Endothelial cell (in vitro differentiated cells): Measurements from ENCODE around the gene RSRC1. TPM values are rescaled to one million over a fixed set of nuclear protein-coding genes. Genes with fewer than 3 reads are reported as not detected.
"Not testable (repeated sequence)": the region's sequence is repeated elsewhere in the genome, so short reads cannot be mapped to it uniquely, and the experiment has no call there.

ENCODE experiments used
- DNase-seq: peaks from one replicate; pipeline ENCODE4 v3.0.0; 2021; ENCODE audit warnings: low spot score
- H3K27ac Mint-ChIP-seq: one replicate; pipeline ENCODE4 v1.8.0; 2021; ENCODE audit warnings: mixed read lengths, inconsistent platforms; ENCODE audit not compliant: unreplicated experiment
- H3K27me3 Mint-ChIP-seq: one replicate; pipeline ENCODE4 v1.8.0; 2021; ENCODE audit warnings: mild to moderate bottlenecking, moderate library complexity, mixed read lengths, inconsistent platforms; ENCODE audit not compliant: unreplicated experiment
- H3K36me3 Mint-ChIP-seq: one replicate; pipeline ENCODE4 v1.8.0; 2021; ENCODE audit warnings: mild to moderate bottlenecking, low read depth, mixed read lengths, inconsistent platforms; ENCODE audit not compliant: unreplicated experiment
- H3K4me1 Mint-ChIP-seq: one replicate; pipeline ENCODE4 v1.8.0; 2021; ENCODE audit warnings: mild to moderate bottlenecking, mixed read lengths, inconsistent platforms; ENCODE audit not compliant: unreplicated experiment
- H3K4me3 Mint-ChIP-seq: one replicate; pipeline ENCODE4 v1.8.0; 2021; ENCODE audit warnings: mild to moderate bottlenecking, mixed read lengths, inconsistent platforms; ENCODE audit not compliant: unreplicated experiment
- H3K9me3 Mint-ChIP-seq: one replicate; pipeline ENCODE4 v1.8.0; 2021; ENCODE audit warnings: mixed read lengths, inconsistent platforms; ENCODE audit not compliant: unreplicated experiment
- CTCF ChIP-seq: fragments of 200-600 bp; sonication (generic); IDR thresholded peaks from one replicate; pipeline ENCODE4 v1.5.0; 2021; ENCODE audit warnings: antibody characterized with exemption; ENCODE audit not compliant: unreplicated experiment
- total RNA-seq: library from RNA; stranded (reverse); fragmentation: NEBNext Ultra II Directional; extraction: Animal tissue kit (Norgen Biotek cat#: 25700); gene quantifications from one replicate; pipeline ENCODE4 v1.2.1, GENCODE V29; 2021; ENCODE audit not compliant: unreplicated experiment

The RSRC1 gene
- total RNA-seq, 1 donor from 2014 or later: 24.7 TPM

DNA sequence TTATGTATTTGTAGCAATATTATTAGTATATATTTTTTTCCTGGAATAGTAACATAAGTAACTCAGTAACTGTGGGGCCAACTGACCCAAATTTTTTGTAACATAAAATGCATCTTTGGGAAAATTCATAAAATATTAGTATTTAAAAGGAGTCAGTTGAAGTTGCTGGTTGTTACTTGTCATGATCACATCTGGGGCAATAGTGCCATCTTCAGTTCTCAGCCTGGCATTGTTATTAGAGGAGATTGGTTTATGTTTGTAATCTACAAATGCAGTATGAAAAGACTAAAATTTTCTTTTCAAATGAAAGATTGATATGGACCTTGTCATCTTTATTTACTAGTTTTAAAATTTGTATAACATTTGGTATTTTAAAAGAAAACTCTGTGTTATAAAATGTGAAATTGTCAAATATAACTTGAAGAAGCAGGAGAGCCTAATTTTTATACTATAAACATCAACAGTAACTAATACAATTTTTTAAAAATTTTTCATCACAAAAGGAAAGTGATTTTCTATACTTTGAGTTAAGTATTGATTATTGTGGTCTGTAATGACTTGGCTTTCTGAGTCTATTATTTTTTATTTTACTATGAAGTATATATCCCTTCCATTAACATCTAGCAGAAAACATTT, 422.3 kb downstream of the RSRC1 start:
- Mint-ChIP-seq H3K4me1 (no peaks in the 10 kb centered on the region), H3K4me3 (no peak overlapping the region), H3K27me3 (no peaks in the 10 kb centered on the region), H3K27ac (no peak overlapping the region), H3K9me3 (no peaks in the 10 kb centered on the region), H3K36me3 (no peaks in the 10 kb centered on the region)
- DNase-seq: peak; percentile 20
- no peak for TF ChIP-seq CTCF

GRCh38 chr3:158535918-158536317, 426.0 kb downstream of the RSRC1 start:
- Mint-ChIP-seq H3K4me1 (no peaks in the 10 kb centered on the region), H3K27me3 (no peaks in the 10 kb centered on the region), H3K27ac (no peak overlapping the region), H3K36me3 (no peaks in the 10 kb centered on the region), H3K4me3 (no peak overlapping the region), H3K9me3 (no peaks in the 10 kb centered on the region)
- no peak for DNase-seq
- no peak for TF ChIP-seq CTCF

DNA sequence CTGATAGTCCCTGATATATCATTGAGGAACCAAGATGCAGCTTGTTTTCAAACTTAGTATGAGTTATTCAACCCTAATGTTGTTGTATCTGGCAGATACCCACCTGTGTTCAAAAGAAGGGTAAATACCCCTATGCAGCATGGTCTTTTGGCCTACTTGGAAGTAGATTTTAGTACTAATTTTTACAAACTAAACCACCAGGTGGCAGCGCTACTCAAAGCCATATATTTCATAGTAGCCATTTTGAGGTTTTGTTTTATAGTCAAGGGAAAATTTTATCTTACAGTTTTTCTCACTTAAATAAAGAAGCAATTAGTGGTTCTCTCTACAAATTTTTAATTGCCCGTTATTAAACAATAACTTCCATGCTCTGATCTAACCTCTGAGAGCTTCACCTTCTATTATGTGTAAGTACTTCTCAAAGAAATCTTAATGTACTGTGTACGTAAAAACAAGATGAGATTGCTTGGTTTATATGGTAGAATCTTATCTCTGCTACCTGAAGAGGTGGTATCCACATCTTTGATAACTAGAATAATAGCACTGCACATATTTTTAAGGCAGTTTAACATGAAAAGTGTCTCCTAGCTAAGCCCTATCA, 429.6 kb downstream of the RSRC1 start:
- TF ChIP-seq CTCF: peak; percentile 76
- Mint-ChIP-seq H3K36me3 (no peaks in the 10 kb centered on the region), H3K4me3 (no peak overlapping the region), H3K27ac (no peak overlapping the region), H3K4me1 (peaks cover 3% of the 10 kb centered on the region), H3K9me3 (no peaks in the 10 kb centered on the region), H3K27me3 (no peaks in the 10 kb centered on the region)
- peak; percentile 47 for DNase-seq

GRCh38 chr3:158540066-158540465, 430.2 kb downstream of the RSRC1 start:
- no peaks in the 10 kb centered on the region for H3K27me3 Mint-ChIP-seq
- no peak overlapping the region for H3K4me3 Mint-ChIP-seq
- H3K27ac Mint-ChIP-seq: no peak overlapping the region
- peaks cover 3% of the 10 kb centered on the region for H3K4me1 Mint-ChIP-seq
- H3K36me3 Mint-ChIP-seq: no peaks in the 10 kb centered on the region
- H3K9me3 Mint-ChIP-seq: no peaks in the 10 kb centered on the region
- TF ChIP-seq CTCF: no peak
- no peak for DNase-seq

DNA sequence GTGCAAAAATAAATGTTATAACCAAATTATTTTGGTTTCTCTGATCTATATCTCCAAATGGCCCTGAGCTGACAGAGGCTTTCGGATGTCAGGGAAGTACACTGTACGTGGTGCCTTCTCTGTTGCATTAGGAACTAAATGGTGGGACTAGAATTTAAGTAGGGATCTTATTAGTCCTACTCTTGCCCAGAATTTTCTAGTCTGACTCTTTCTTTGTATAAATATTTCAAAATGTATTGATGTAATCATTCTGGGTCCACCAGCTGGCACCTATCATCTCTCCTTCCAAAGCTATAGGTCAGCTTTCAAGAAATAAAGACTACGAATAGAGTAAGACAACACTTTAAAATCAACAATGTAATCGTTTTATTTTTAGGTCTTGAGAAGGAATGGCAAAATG, 438.8 kb downstream of the RSRC1 start:
- H3K4me1 Mint-ChIP-seq: no peaks in the 10 kb centered on the region
- no peak overlapping the region for H3K4me3 Mint-ChIP-seq
- no peak for DNase-seq
- TF ChIP-seq CTCF: no peak
- H3K27ac Mint-ChIP-seq: no peak overlapping the region
- H3K27me3 Mint-ChIP-seq: peaks cover 1% of the 10 kb centered on the region
- no peaks in the 10 kb centered on the region for H3K36me3 Mint-ChIP-seq
- H3K9me3 Mint-ChIP-seq: no peaks in the 10 kb centered on the region

DNA sequence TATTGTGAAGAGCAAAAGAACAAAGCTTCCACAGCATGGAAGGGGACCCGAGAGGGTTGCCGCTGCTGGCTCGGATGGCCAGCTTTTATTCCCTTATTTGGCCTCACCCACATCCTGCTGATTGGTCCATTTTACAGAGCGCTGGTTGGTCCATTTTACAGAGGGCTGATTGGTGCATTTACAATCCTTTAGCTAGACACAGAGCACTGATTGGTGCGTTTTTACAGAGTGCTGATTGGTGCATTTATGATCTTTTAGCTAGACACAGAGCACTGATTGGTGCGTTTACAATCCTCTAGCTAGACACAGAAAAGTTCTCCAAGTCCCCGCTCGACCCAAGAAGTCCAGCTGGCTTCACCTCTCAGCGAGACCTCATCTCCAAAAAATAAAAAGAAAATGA, 440.0 kb downstream of the RSRC1 start:
- H3K4me3 Mint-ChIP-seq, H3K4me1 Mint-ChIP-seq, H3K27ac Mint-ChIP-seq, H3K36me3 Mint-ChIP-seq, DNase-seq, H3K9me3 Mint-ChIP-seq, H3K27me3 Mint-ChIP-seq: not testable (repeated sequence)
